Gastrocnemius medialis (tissue), 4 donors: ENCODE measurements around the gene HOOK2. TPM values are rescaled to one million over a fixed set of nuclear protein-coding genes. Genes with fewer than 3 reads are reported as not detected.
A peak's percentile ranks its signal among the peaks of the same experiment; 100 is the strongest.

ENCODE experiments used
- ATAC-seq, 2 donors: fragments of 150-250 bp; one replicate each; pipeline ENCODE4 v1.9.1; 2016
- DNase-seq, 2 donors: peaks; one replicate each; pipeline ENCODE4 v3.0.0-alpha.2; 2019
- H3K27ac ChIP-seq, 4 donors: fragments of 200-600 bp; sonication (generic); 1 replicate in 1 of 4; 2 replicates in 3 of 4; pipeline ENCODE4 v1.5.1; 2016 to 2018; ENCODE audit warnings: mild to moderate bottlenecking in 2 of 4, moderate library complexity in 1 of 4
- H3K27me3 ChIP-seq, 3 donors: fragments of 200-600 bp; sonication (generic) in 2 of 3; 1 replicate in 1 of 3; 2 replicates in 2 of 3; pipeline versions ENCODE4 v1.5.1 to v1.6.0; 2016 to 2019; ENCODE audit warnings: mild to moderate bottlenecking in 1 of 3, moderate library complexity in 1 of 3
- H3K36me3 ChIP-seq, 2 donors: fragments of 200-600 bp; sonication (generic) in 1 of 2; one replicate each; pipeline ENCODE4 v1.5.1; 2017 to 2018
- H3K4me1 ChIP-seq, 2 donors: fragments of 200-600 bp; sonication (generic) in 1 of 2; one replicate each; pipeline ENCODE4 v1.5.1; 2016 to 2017; ENCODE audit warnings: mild to moderate bottlenecking in 2 of 2
- H3K4me3 ChIP-seq, 4 donors: fragments of 200-600 bp; sonication (generic) in 3 of 4; 1 replicate in 1 of 4; 2 replicates in 3 of 4; pipeline ENCODE4 v1.5.1; 2016 to 2019; ENCODE audit warnings: mild to moderate bottlenecking in 2 of 4
- H3K9me3 ChIP-seq, 3 donors: fragments of 200-600 bp; sonication (generic) in 2 of 3; 1 replicate in 1 of 3; 2 replicates in 2 of 3; pipeline ENCODE4 v1.5.1; 2016 to 2019
- POLR2A ChIP-seq, 2 donors: fragments of 450-650 bp; IDR thresholded peaks; one replicate each; pipeline ENCODE4 v1.6.1; 2017; ENCODE audit warnings: antibody characterized with exemption in 2 of 2, mild to moderate bottlenecking in 2 of 2, moderate library complexity in 2 of 2
- in situ Hi-C, 4 donors: fragments of 200-750 bp; cut with MboI; loops; one replicate each; pipeline versions ENCODE4 v1.15.0 to v1.8.0; 2017; ENCODE audit warnings: low sequenced_read_pairs in 4 of 4
- intact Hi-C: fragments of 100-400 bp; cut with DNase I; formaldehyde crosslinking; loops from one replicate; pipeline ENCODE4 v1.15.1; 2023; ENCODE audit warnings: low total_unique reads
- total RNA-seq, 4 donors: library from RNA; depleted of rRNA; stranded (reverse); fragments of >200 nt; gene quantifications; one replicate each; pipeline versions ENCODE4 v1.1.0 to v1.2.3, GENCODE V29; 2016
- TF ChIP-seq, protein P1 (sequence below), 5 experiments: fragments of 450-650 bp in 3 of 5; fragments of 200-600 bp in 2 of 5; sonication (generic) in 2 of 5; IDR thresholded peaks in 4 of 5; conservative IDR thresholded peaks in 1 of 5; 1 replicate in 4 of 5; 2 replicates in 1 of 5; pipeline ENCODE4 v1.5.1; 2016 to 2019; ENCODE audit warnings: antibody characterized with exemption in 5 of 5, mild to moderate bottlenecking in 3 of 5, moderate library complexity in 3 of 5

Gene HOOK2
- total RNA-seq, 4 donors from 2014 or later: 12.3 to 23.4 (median 17.6) TPM

DNA sequence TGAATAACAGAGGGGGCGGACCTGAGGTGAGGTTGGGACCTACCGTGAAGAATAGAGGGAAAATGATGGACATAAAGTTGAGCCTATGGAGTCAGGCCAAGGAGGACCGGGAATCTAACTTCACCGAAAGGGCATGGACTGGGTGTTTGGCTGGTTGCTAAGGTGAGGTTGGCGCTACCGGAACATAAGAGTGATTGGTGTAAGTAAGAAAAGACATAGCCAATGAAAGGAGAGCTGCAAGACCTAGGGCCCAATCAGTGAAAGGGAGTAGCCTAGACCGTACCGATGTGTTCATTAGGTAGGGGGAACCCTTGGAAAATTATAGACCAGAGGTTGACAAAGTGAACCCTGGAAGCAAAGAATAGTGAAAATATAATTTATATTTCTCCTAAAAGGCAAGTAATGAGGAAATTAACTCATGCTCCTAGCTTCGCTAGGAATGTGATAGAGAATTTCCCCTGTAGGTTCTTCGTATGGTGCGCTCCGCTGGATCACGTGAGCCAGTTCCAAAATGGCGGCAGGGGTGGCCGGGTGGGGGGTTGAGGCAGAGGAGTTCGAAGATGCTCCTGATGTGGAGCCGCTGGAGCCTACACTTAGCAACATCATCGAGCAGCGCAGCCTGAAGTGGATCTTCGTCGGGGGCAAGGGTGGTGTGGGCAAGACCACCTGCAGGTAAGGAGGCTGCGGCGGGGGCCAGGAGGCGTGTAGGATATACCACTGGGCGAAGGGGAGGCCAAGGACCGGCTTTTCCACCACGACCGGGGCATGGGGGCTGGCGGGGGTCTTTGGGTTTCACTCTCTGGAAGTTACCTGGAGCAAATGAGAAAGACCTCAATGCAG, 38.1 kb downstream of the HOOK2 start, which contains the start of gene GET3:
GET3 (plus strand) TSS at position 503 of the 840 bp plus-strand sequence; CDS start at position 512, 9 bp downstream.
- peak; percentile 93 to 95 for DNase-seq
- Histone ChIP-seq H3K9me3 (no peaks in the 10 kb centered on the region), H3K4me3 (peak within 1 kb of the TSS; percentile 76 to 95 (median 88)), H3K27ac (peak within 1 kb of the TSS; percentile 81 to 93 (median 86)), H3K27me3 (no peaks in the 10 kb centered on the region), H3K36me3 (peaks cover 0 to 38% of the 10 kb centered on the region in 2 donors), H3K4me1 (peaks cover 29 to 35% of the 10 kb centered on the region in 2 donors)
- in situ Hi-C loops: no loop called here
- no peak for TF ChIP-seq POLR2A (IDR thresholded peaks at IDR 0.05)
- TF ChIP-seq, protein P1, sequence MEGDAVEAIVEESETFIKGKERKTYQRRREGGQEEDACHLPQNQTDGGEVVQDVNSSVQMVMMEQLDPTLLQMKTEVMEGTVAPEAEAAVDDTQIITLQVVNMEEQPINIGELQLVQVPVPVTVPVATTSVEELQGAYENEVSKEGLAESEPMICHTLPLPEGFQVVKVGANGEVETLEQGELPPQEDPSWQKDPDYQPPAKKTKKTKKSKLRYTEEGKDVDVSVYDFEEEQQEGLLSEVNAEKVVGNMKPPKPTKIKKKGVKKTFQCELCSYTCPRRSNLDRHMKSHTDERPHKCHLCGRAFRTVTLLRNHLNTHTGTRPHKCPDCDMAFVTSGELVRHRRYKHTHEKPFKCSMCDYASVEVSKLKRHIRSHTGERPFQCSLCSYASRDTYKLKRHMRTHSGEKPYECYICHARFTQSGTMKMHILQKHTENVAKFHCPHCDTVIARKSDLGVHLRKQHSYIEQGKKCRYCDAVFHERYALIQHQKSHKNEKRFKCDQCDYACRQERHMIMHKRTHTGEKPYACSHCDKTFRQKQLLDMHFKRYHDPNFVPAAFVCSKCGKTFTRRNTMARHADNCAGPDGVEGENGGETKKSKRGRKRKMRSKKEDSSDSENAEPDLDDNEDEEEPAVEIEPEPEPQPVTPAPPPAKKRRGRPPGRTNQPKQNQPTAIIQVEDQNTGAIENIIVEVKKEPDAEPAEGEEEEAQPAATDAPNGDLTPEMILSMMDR (IDR thresholded peaks at IDR 0.05 in 4 of 5, conservative IDR thresholded peaks at IDR 0.05 in 1 of 5): peak in 1 of 5 experiments; percentile 41
- intact Hi-C loops: loop anchor here (1.0 to 10.0 kb wide), 2 partner anchors 127 to 378 kb away; partner anchors contain the start of genes NACC1, TRMT1, ZNF490 and ZNF791
- ATAC-seq: peak; percentile 93 to 94

DNA sequence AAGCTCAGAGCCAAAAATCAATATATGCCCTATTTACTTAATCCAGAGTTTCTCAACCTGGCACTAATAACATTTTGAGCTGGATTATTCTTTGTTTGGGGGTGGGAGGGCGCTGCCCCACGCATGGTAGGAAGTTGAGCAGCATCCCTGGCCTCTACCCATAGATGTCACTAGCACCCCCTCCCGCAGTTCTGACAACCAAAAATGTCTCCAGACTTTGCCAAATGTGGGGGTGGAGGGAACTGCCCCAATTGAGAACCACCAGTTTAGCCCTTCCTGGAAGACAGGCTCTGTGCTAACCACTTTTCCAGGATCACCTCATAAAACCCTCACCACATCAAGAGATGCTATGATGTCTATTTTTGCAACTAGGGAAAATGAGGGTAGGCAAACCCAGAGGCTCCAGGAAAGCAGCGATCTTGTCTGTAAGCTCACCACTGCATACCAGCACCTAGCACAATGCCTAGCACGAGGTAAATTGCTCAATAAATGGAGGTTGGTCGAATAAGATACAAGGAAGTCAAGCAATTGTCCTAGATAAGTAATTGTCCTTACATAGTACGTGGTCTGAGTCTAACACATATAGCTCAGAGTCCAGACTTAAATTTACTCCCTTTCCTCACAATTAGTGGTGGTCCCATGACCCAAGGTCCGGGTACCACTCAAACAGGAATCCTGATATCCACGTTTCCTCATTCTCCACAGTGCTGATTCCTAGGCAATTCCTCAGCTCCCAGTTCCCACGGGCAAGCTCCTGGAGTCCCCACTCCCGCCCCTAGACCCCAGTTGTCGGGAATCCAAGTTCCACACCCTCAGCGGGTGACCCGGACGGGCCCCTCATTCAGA, 41.8 kb downstream of the HOOK2 start:
- in situ Hi-C loops: no loop called here
- TF ChIP-seq, protein P1 (IDR thresholded peaks at IDR 0.05 in 4 of 5, conservative IDR thresholded peaks at IDR 0.05 in 1 of 5): peak in 1 of 5 experiments; percentile 17
- TF ChIP-seq POLR2A (IDR thresholded peaks at IDR 0.05): no peak
- peaks cover 0 to 33% of the 10 kb centered on the region in 2 donors for H3K36me3 ChIP-seq
- ATAC-seq (no peak), DNase-seq (no peak)
- H3K27me3 ChIP-seq: no peaks in the 10 kb centered on the region
- peaks cover 30 to 42% of the 10 kb centered on the region in 2 donors for H3K4me1 ChIP-seq
- peak overlapping the region; percentile 94 to 100 (median 96) for H3K4me3 ChIP-seq
- H3K9me3 ChIP-seq: no peaks in the 10 kb centered on the region
- intact Hi-C loops: loop anchor here (1.0 to 10.0 kb wide), 3 partner anchors 11 to 381 kb away; partner anchors contain the start of genes DHPS, NACC1 and TRMT1
- H3K27ac ChIP-seq: peak overlapping the region; percentile 89 to 99 (median 98)

DNA sequence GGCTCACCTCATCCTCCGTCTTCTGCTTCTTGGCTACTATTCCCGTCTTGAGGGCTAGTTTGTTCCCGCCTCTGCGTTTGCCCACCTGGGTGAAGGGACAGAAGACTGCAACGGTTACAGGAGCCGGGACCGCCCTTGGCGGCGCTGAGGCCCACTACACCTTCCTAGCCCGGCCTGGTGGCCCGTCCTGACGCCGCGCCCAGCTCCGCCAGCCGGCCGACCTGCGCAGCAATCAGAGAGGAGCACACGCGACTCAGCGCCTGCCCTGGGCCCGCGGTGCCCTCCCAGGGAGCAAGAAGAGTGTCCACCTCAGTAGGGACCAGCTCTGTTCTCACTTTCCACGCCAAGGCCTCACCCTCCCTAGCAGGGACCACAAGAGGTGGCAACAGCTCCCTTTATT, 44.0 kb downstream of the HOOK2 start:
- no peak overlapping the region for H3K27ac ChIP-seq
- H3K4me1 ChIP-seq: peaks cover 15 to 27% of the 10 kb centered on the region in 2 donors
- H3K4me3 ChIP-seq: no peak overlapping the region
- H3K27me3 ChIP-seq: no peaks in the 10 kb centered on the region
- DNase-seq (no peak), ATAC-seq (no peak)
- TF ChIP-seq POLR2A (IDR thresholded peaks at IDR 0.05): no peak
- TF ChIP-seq, protein P1 (IDR thresholded peaks at IDR 0.05 in 4 of 5, conservative IDR thresholded peaks at IDR 0.05 in 1 of 5): no peak
- in situ Hi-C loops (no loop called here), intact Hi-C loops (loop anchor here (10.0 kb wide), 1 partner anchor 383 kb away; the partner anchor contains the start of genes NACC1 and TRMT1)
- no peaks in the 10 kb centered on the region for H3K9me3 ChIP-seq
- peaks cover 0 to 38% of the 10 kb centered on the region in 2 donors for H3K36me3 ChIP-seq

DNA sequence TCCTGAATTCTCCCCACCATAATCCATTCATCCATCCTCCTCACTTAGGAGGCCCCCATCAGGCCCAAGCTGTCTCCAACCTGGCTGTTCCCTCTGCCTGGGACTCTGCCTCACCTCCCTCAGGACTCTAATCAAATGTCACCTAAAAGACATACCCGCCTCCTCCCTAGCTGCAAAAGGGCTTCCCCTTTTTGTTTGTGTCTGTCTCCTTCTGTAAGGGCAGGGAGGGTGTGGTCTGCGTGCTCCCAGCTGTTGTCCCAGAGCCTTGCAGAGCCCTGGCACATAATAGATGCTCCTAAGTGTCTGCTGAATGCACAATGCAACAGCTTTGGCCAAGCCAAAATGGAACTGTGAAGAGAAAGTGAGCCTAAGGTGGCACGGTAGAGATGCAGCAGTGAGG, 45.3 kb downstream of the HOOK2 start:
- in situ Hi-C loops: no loop called here
- H3K9me3 ChIP-seq: no peaks in the 10 kb centered on the region

More for the DNA sequence above, 45.3 kb downstream of the HOOK2 start:
- ATAC-seq (no peak), DNase-seq (no peak)
- H3K27me3 ChIP-seq: no peaks in the 10 kb centered on the region
- intact Hi-C loops: loop anchor here (10.0 kb wide), 1 partner anchor 385 kb away; the partner anchor contains the start of genes NACC1 and TRMT1
- no peak overlapping the region for H3K27ac ChIP-seq
- H3K4me3 ChIP-seq: no peak overlapping the region
- peaks cover 15 to 26% of the 10 kb centered on the region in 2 donors for H3K4me1 ChIP-seq
- TF ChIP-seq, protein P1 (IDR thresholded peaks at IDR 0.05 in 4 of 5, conservative IDR thresholded peaks at IDR 0.05 in 1 of 5): no peak
- no peak for TF ChIP-seq POLR2A (IDR thresholded peaks at IDR 0.05)
- peaks cover 0 to 38% of the 10 kb centered on the region in 2 donors for H3K36me3 ChIP-seq
